Neuronal stem cell (in vitro differentiated cells): ENCODE results near the gene STK33.

ENCODE experiments used
- DNase-seq: peaks from one replicate; pipeline ENCODE4 v3.0.0-alpha.2; 2013; ENCODE audit warnings: low spot score
- H2AFZ ChIP-seq: one replicate; pipeline ENCODE4 v1.6.1; 2013; ENCODE audit warnings: mild to moderate bottlenecking, low read length, inconsistent platforms
- H2AK5ac ChIP-seq: 2 replicates; pipeline ENCODE4 v1.6.1; 2013; ENCODE audit warnings: low read depth, mild to moderate bottlenecking, inconsistent platforms, low read length, moderate library complexity, mixed read lengths
- H2BK120ac ChIP-seq: 2 replicates; pipeline ENCODE4 v1.6.1; 2013; ENCODE audit warnings: low read depth, mild to moderate bottlenecking, inconsistent platforms, low read length, moderate library complexity, mixed read lengths
- H2BK12ac ChIP-seq: one replicate; pipeline ENCODE4 v1.6.1; 2013; ENCODE audit warnings: low read length, inconsistent platforms
- H2BK15ac ChIP-seq: 2 replicates; pipeline ENCODE4 v1.6.1; 2013; ENCODE audit warnings: mild to moderate bottlenecking, low read length, inconsistent platforms, mixed read lengths
- H2BK5ac ChIP-seq: one replicate; pipeline ENCODE4 v1.6.1; 2013; ENCODE audit warnings: inconsistent platforms, mild to moderate bottlenecking, low read length, moderate library complexity
- H3K14ac ChIP-seq: one replicate; pipeline ENCODE4 v1.6.1; 2013; ENCODE audit warnings: low read length, inconsistent platforms
- H3K18ac ChIP-seq: 2 replicates; pipeline ENCODE4 v1.6.1; 2013; ENCODE audit warnings: low read length, inconsistent platforms
- H3K23ac ChIP-seq: 2 replicates; pipeline ENCODE4 v1.6.1; 2013; ENCODE audit warnings: low read depth, mild to moderate bottlenecking, mixed read lengths, low read length, inconsistent platforms; ENCODE audit not compliant: poor library complexity
- H3K27ac ChIP-seq: replicated peaks from 3 replicates; pipeline ENCODE4 v1.5.1; 2013; ENCODE audit warnings: low read length, inconsistent platforms
- H3K27me3 ChIP-seq, 3 experiments: 2 replicates each; pipeline ENCODE4 v1.6.1; 2013; ENCODE audit warnings: low read length in 3 of 3, mild to moderate bottlenecking in 2 of 3, inconsistent platforms in 1 of 3, low read depth in 1 of 3, mixed read lengths in 1 of 3, moderate library complexity in 1 of 3; ENCODE audit not compliant: control insufficient read depth in 3 of 3, insufficient read depth in 3 of 3
- H3K36me3 ChIP-seq, 2 donors: replicated peaks in 1 of 2; 2 replicates each; pipeline ENCODE4 v1.6.1; 2013; ENCODE audit warnings: low read length in 2 of 2; ENCODE audit not compliant: control insufficient read depth in 2 of 2, insufficient read depth in 2 of 2
- H3K4ac ChIP-seq: 2 replicates; pipeline ENCODE4 v1.6.1; 2013; ENCODE audit warnings: inconsistent platforms, mild to moderate bottlenecking, low read length, moderate library complexity
- H3K4me1 ChIP-seq, 2 donors: 1 replicate in 1 of 2; 2 replicates in 1 of 2; pipeline ENCODE4 v1.6.1; 2013; ENCODE audit warnings: low read length in 2 of 2, low read depth in 1 of 2; ENCODE audit not compliant: control insufficient read depth in 2 of 2, insufficient read depth in 1 of 2
- H3K4me2 ChIP-seq: one replicate; pipeline ENCODE4 v1.6.1; 2013; ENCODE audit warnings: mild to moderate bottlenecking, low read length, inconsistent platforms; ENCODE audit not compliant: insufficient read depth, poor library complexity, severe bottlenecking
- H3K4me3 ChIP-seq, 2 donors: 2 replicates each; pipeline ENCODE4 v1.5.1; 2013; ENCODE audit warnings: low read length in 2 of 2, mild to moderate bottlenecking in 2 of 2, inconsistent platforms in 1 of 2, moderate library complexity in 1 of 2
- H3K79me1 ChIP-seq: one replicate; pipeline ENCODE4 v1.6.1; 2013; ENCODE audit warnings: low read depth, mild to moderate bottlenecking, inconsistent platforms, low read length, moderate library complexity
- H3K9ac ChIP-seq: one replicate; pipeline ENCODE4 v1.6.1; 2013; ENCODE audit warnings: mild to moderate bottlenecking, low read depth, low read length, inconsistent platforms; ENCODE audit not compliant: poor library complexity
- H3K9me3 ChIP-seq, 2 donors: replicated peaks in 1 of 2; 2 replicates each; pipeline versions ENCODE3 to v1.6.1; 2013; ENCODE audit warnings: low read length in 2 of 2, mild to moderate bottlenecking in 2 of 2, inconsistent platforms in 1 of 2, low read depth in 1 of 2, mixed read lengths in 1 of 2, moderate library complexity in 1 of 2; ENCODE audit not compliant: control insufficient read depth in 2 of 2, insufficient read depth in 1 of 2
- H4K8ac ChIP-seq: one replicate; pipeline ENCODE4 v1.6.1; 2013; ENCODE audit warnings: low read depth, mild to moderate bottlenecking, inconsistent platforms, low read length, moderate library complexity
- H4K91ac ChIP-seq: one replicate; pipeline ENCODE4 v1.6.1; 2013; ENCODE audit warnings: low read length, low read depth, mild to moderate bottlenecking, inconsistent platforms; ENCODE audit not compliant: poor library complexity
- WGBS, 2 donors: extraction: QIAGEN DNeasy Blood & Tissue Kit; methylation state at CpG; one replicate each; pipeline ENCODE4 v1.1.7; 2013; ENCODE audit warnings: missing lambda C conversion rate in 2 of 2, mixed read lengths in 1 of 2; ENCODE audit not compliant: insufficient read length in 2 of 2, insufficient replicate concordance in 1 of 2; ENCODE audit errors: extremely low coverage in 2 of 2; 5-methylcytosine and 5-hydroxymethylcytosine counted together

Gene STK33

GRCh38 chr11:8503910-8504364 is 90.1 kb downstream of the STK33 start:
- no peaks in the 10 kb centered on the region for H3K27me3 ChIP-seq

GRCh38 chr11:8501836-8502235 is 92.2 kb downstream of the STK33 start:
- no peaks in the 10 kb centered on the region for H3K4me1 ChIP-seq
- no CpG with 5 or more reads among the region's 2 CpGs for WGBS, 2 donors
- no peak overlapping the region for H2BK5ac ChIP-seq
- no peak overlapping the region for H3K9ac ChIP-seq
- H2BK12ac ChIP-seq, result no peak overlapping the region
- no peak overlapping the region for H2AK5ac ChIP-seq
- H3K4me2 ChIP-seq, result no peak overlapping the region
- no peak overlapping the region for H3K18ac ChIP-seq
- no peak overlapping the region for H3K27ac ChIP-seq
- no peak overlapping the region for H3K4ac ChIP-seq
- no peak overlapping the region for H4K8ac ChIP-seq
- H3K4me3 ChIP-seq, result no peak overlapping the region
- no peak overlapping the region for H3K23ac ChIP-seq
- DNase-seq, result no peak
- peaks cover 2% of the 10 kb centered on the region for H3K79me1 ChIP-seq
- no peak overlapping the region for H2BK15ac ChIP-seq
- no peak overlapping the region for H2BK120ac ChIP-seq
- no peak overlapping the region for H4K91ac ChIP-seq
- H3K36me3 ChIP-seq, result no peaks in the 10 kb centered on the region
- no peak overlapping the region for H2AFZ ChIP-seq
- H3K14ac ChIP-seq, result no peak overlapping the region
- peaks cover 0 to 3% of the 10 kb centered on the region in 2 donors for H3K9me3 ChIP-seq
- no peaks in the 10 kb centered on the region for H3K27me3 ChIP-seq

More at GRCh38 chr11:8503910-8504364, 90.1 kb downstream of the STK33 start:
- peaks cover 2% of the 10 kb centered on the region for H3K79me1 ChIP-seq
- no peak overlapping the region for H3K9ac ChIP-seq
- no peak overlapping the region for H3K4ac ChIP-seq
- H4K8ac ChIP-seq, result no peak overlapping the region
- no peak overlapping the region for H2AK5ac ChIP-seq
- H3K14ac ChIP-seq, result no peak overlapping the region
- H2AFZ ChIP-seq, result no peak overlapping the region
- no peak overlapping the region for H2BK15ac ChIP-seq
- no peaks in the 10 kb centered on the region for H3K4me1 ChIP-seq
- H3K9me3 ChIP-seq, result no peaks in the 10 kb centered on the region
- H3K18ac ChIP-seq, result no peak overlapping the region
- H3K36me3 ChIP-seq, result no peaks in the 10 kb centered on the region
- no peak overlapping the region for H2BK5ac ChIP-seq
- no peak for DNase-seq
- H2BK12ac ChIP-seq, result no peak overlapping the region
- H3K27ac ChIP-seq, result no peak overlapping the region
- no peak overlapping the region for H3K4me2 ChIP-seq
- WGBS, 2 donors, result no CpG with 5 or more reads among the region's 1 CpG
- no peak overlapping the region for H4K91ac ChIP-seq
- no peak overlapping the region for H3K4me3 ChIP-seq
- H3K23ac ChIP-seq, result no peak overlapping the region
- H2BK120ac ChIP-seq, result no peak overlapping the region

- no CpG with 5 or more reads among the region's 1 CpG for WGBS, 2 donors
- no peak overlapping the region for H2AK5ac ChIP-seq
- no peak overlapping the region for H3K18ac ChIP-seq
- H3K4me2 ChIP-seq, result no peak overlapping the region
- H3K79me1 ChIP-seq, result no peaks in the 10 kb centered on the region
- no peak overlapping the region for H2BK15ac ChIP-seq
- H3K4ac ChIP-seq, result no peak overlapping the region
- H3K27ac ChIP-seq, result no peak overlapping the region
- H2BK120ac ChIP-seq, result no peak overlapping the region
- no peak overlapping the region for H2BK5ac ChIP-seq
- H3K27me3 ChIP-seq, result no peaks in the 10 kb centered on the region
- peaks cover 5 to 16% of the 10 kb centered on the region in 2 donors for H3K9me3 ChIP-seq
- H3K36me3 ChIP-seq, result no peaks in the 10 kb centered on the region
- no peaks in the 10 kb centered on the region for H3K4me1 ChIP-seq
- H2BK12ac ChIP-seq, result no peak overlapping the region
- H4K91ac ChIP-seq, result no peak overlapping the region
- H4K8ac ChIP-seq, result no peak overlapping the region
- no peak overlapping the region for H3K14ac ChIP-seq
- no peak overlapping the region for H3K9ac ChIP-seq
- no peak overlapping the region for H3K23ac ChIP-seq
- DNase-seq, result no peak
- H3K4me3 ChIP-seq, result no peak overlapping the region
- no peak overlapping the region for H2AFZ ChIP-seq
These were observed 105.6 kb downstream of the STK33 start for GRCh38 chr11:8488395-8488794.

- no peak overlapping the region for H2BK120ac ChIP-seq
- H2BK15ac ChIP-seq, result no peak overlapping the region
- H3K9ac ChIP-seq, result no peak overlapping the region
- H3K4me2 ChIP-seq, result no peak overlapping the region
- H3K27me3 ChIP-seq, result no peaks in the 10 kb centered on the region
- no peak overlapping the region for H3K18ac ChIP-seq
- no CpG with 5 or more reads among the region's 2 CpGs for WGBS, 2 donors
- H2AFZ ChIP-seq, result no peak overlapping the region
- H3K79me1 ChIP-seq, result no peaks in the 10 kb centered on the region
- no peaks in the 10 kb centered on the region for H3K36me3 ChIP-seq
- no peak overlapping the region for H3K4ac ChIP-seq
- H3K14ac ChIP-seq, result no peak overlapping the region
- H4K8ac ChIP-seq, result no peak overlapping the region
- no peak overlapping the region for H4K91ac ChIP-seq
- peaks cover 5 to 16% of the 10 kb centered on the region in 2 donors for H3K9me3 ChIP-seq
- no peak overlapping the region for H3K4me3 ChIP-seq
- no peak overlapping the region for H2BK5ac ChIP-seq
- no peak overlapping the region for H3K23ac ChIP-seq
- H2BK12ac ChIP-seq, result no peak overlapping the region
- no peak overlapping the region for H3K27ac ChIP-seq
- H2AK5ac ChIP-seq, result no peak overlapping the region
- H3K4me1 ChIP-seq, result no peaks in the 10 kb centered on the region
- DNase-seq, result no peak
These were observed 106.8 kb downstream of the STK33 start for GRCh38 chr11:8487261-8487660.
